8988T (cell line): Measurements from ENCODE around the gene UNC5C.
"Not testable (repeated sequence)": the region's sequence is repeated elsewhere in the genome, so short reads cannot be mapped to it uniquely, and the experiment has no call there.

ENCODE experiments used
- DNase-seq: peaks from one replicate; pipeline ENCODE4 v3.0.0; 2011

UNC5C gene

GRCh38 chr4:95209927-95210326, 338.8 kb downstream of the UNC5C start:
- DNase-seq, result no peak

GRCh38 chr4:95204873-95205272, 343.9 kb downstream of the UNC5C start:
- DNase-seq, result no peak

GRCh38 chr4:95204267-95204844, 344.4 kb downstream of the UNC5C start:
- no peak for DNase-seq

GRCh38 chr4:95198961-95199360, 349.8 kb downstream of the UNC5C start:
- no peak for DNase-seq

- DNase-seq, result no peak
Observed at GRCh38 chr4:95197353-95197752, 351.4 kb downstream of the UNC5C start.

- no peak for DNase-seq
Observed at GRCh38 chr4:95193391-95194224, 355.2 kb downstream of the UNC5C start.

GRCh38 chr4:95191537-95191936, 357.2 kb downstream of the UNC5C start:
- no peak for DNase-seq

GRCh38 chr4:95190751-95191436, 357.9 kb downstream of the UNC5C start:
- no peak for DNase-seq

GRCh38 chr4:95188701-95189370, 359.9 kb downstream of the UNC5C start:
- no peak for DNase-seq

- DNase-seq, result no peak
Observed at GRCh38 chr4:95186666-95187065, 362.1 kb downstream of the UNC5C start.

GRCh38 chr4:95183656-95184408, 364.9 kb downstream of the UNC5C start:
- DNase-seq, result no peak

- DNase-seq, result no peak
Observed at GRCh38 chr4:95181996-95182306, 366.8 kb downstream of the UNC5C start.

GRCh38 chr4:95181243-95181995, 367.4 kb downstream of the UNC5C start:
- no peak for DNase-seq

- no peak for DNase-seq
Observed at GRCh38 chr4:95180531-95181242, 368.1 kb downstream of the UNC5C start.

- DNase-seq, result no peak
Observed at GRCh38 chr4:95178938-95179337, 369.8 kb downstream of the UNC5C start.

GRCh38 chr4:95171377-95171776, 377.4 kb downstream of the UNC5C start:
- DNase-seq, result not testable (repeated sequence)

- no peak for DNase-seq
Observed at GRCh38 chr4:95170176-95170575, 378.6 kb downstream of the UNC5C start.

GRCh38 chr4:95167805-95168204, 381.0 kb downstream of the UNC5C start:
- no peak for DNase-seq

GRCh38 chr4:95165926-95166524, 382.7 kb downstream of the UNC5C start:
- no peak for DNase-seq

- no peak for DNase-seq
Observed at GRCh38 chr4:95162867-95163266, 385.9 kb downstream of the UNC5C start.
